Measurements from ENCODE around the gene FOXF1.
A peak's percentile ranks its signal among the peaks of the same experiment; 100 is the strongest.

The FOXF1 gene

GRCh38 chr16:86554599-86554916, 44.2 kb downstream of the FOXF1 start:
- H3K4me3 ChIP-seq (ENCODE audit: low read depth, low read length), result peak overlapping the region; percentile 95
- TF ChIP-seq, protein P1, sequence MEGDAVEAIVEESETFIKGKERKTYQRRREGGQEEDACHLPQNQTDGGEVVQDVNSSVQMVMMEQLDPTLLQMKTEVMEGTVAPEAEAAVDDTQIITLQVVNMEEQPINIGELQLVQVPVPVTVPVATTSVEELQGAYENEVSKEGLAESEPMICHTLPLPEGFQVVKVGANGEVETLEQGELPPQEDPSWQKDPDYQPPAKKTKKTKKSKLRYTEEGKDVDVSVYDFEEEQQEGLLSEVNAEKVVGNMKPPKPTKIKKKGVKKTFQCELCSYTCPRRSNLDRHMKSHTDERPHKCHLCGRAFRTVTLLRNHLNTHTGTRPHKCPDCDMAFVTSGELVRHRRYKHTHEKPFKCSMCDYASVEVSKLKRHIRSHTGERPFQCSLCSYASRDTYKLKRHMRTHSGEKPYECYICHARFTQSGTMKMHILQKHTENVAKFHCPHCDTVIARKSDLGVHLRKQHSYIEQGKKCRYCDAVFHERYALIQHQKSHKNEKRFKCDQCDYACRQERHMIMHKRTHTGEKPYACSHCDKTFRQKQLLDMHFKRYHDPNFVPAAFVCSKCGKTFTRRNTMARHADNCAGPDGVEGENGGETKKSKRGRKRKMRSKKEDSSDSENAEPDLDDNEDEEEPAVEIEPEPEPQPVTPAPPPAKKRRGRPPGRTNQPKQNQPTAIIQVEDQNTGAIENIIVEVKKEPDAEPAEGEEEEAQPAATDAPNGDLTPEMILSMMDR (IDR thresholded peaks at IDR 0.05; ENCODE audit: low read depth, low read length), result no peak

- TF ChIP-seq, protein P1 (IDR thresholded peaks at IDR 0.05; ENCODE audit: low read depth, low read length), result no peak
- H3K4me3 ChIP-seq (ENCODE audit: low read depth, low read length), result peak within 1 kb of the TSS; percentile 95
Measured at GRCh38 chr16:86554917-86555703, 44.8 kb downstream of the FOXF1 start, which contains the start of gene MTHFSD. MTHFSD (minus strand) TSS chr16:86555235; CDS start chr16:86555184, 51 bp downstream.

DNA sequence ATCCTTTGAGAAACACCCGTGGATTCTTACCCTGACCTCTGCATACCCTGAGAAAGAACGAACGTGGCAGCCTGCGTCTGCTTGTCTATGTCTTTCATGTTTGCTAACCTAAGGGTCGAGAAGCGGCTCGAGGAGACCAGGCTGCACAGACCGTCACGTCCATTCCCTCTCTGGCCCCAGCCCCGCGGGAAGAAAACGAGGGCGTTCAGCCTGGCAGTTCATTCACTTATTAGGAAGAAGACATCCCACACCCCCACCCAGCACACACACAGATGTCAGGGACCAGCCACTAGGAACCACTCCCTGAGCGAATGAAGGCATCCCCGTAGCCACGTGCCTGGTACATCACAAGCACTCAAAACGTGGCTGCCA, 45.4 kb downstream of the FOXF1 start:
- peak overlapping the region; percentile 95 for H3K4me3 ChIP-seq (ENCODE audit: low read depth, low read length)
- TF ChIP-seq, protein P1 (IDR thresholded peaks at IDR 0.05; ENCODE audit: low read depth, low read length), result no peak

DNA sequence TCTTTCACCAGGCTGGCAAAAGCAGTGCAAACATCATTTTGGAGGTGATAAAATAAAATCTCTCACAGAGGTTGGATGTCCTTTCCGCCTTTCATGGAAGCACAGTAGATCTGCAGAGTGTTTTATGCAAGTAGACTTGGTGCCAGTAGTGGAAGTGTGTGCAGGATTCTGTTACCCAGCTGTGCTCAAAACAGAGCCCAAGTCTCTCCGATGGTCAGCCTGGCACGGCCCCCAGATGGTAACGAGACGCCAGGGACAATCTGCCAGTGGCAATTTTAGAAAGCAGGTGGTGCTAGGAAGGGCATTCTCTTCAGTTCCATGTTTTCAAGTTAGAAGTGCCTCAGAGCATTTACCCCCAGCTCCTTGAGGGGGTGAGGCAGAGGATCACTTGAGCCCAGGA, 46.2 kb downstream of the FOXF1 start:
- TF ChIP-seq, protein P1 (IDR thresholded peaks at IDR 0.05; ENCODE audit: low read depth, low read length), result no peak
- H3K4me3 ChIP-seq (ENCODE audit: low read depth, low read length), result no peak overlapping the region

DNA sequence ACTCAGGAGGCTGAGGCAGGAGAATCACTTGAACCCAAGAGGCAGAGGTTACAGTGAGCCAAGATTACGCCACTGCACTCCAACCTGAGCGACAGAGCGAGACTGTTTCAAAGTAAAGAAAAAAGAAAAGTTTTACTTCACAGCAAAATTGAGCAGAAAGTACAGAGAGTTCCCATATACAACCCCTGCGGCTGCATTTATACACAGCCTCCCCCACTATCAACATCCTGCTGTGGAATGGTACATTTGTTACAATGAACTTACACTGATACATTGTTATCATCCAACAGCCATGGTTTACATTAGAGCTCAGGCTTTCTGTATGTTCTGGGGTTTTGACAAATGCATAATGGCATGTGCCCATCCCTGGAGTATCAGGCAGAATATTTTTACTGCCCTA, 47.3 kb downstream of the FOXF1 start:
- TF ChIP-seq, protein P1 (IDR thresholded peaks at IDR 0.05; ENCODE audit: low read depth, low read length), result no peak
- no peak overlapping the region for H3K4me3 ChIP-seq (ENCODE audit: low read depth, low read length)

DNA sequence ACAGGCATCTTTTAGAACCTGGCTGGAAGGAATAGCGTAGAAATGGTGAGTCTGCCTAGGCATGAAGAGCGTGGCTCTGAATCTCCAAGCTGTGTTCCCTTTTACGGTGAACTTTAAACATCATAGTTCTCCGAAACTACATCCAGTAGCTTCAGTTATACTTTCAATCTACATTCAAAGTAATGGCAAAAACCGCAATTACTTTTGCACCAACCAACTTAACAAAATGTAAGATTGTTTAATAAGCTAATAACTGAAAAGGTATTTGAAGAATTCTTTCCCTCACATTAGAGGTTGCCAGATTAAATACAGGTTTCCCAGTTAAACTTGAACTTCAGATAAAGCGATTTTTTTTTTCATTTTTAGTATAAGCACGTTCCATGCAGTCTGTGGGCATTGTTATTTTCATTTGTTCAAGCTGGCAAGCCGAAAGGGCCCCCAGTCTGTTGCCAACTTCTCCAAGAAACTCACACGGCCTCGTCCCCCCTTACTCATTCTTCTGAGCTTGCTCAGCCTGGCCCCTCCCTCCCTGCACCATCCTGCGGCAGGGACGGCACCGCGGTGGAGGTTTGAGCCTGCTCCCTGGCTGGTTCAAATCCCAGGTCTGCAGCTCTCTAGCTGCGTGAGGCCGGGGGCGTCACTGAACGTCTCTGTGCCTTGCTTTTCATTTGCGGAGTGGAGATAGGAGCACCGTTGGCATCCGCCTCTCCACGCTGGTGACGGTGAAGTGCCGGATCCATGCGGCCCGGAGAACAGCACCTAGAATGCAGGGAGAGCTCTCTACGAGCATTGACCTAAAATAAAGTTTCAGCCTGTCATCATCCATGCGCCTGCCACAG, 48.2 kb downstream of the FOXF1 start:
- TF ChIP-seq, protein P1 (IDR thresholded peaks at IDR 0.05; ENCODE audit: low read depth, low read length), result no peak
- no peak overlapping the region for H3K4me3 ChIP-seq (ENCODE audit: low read depth, low read length)

DNA sequence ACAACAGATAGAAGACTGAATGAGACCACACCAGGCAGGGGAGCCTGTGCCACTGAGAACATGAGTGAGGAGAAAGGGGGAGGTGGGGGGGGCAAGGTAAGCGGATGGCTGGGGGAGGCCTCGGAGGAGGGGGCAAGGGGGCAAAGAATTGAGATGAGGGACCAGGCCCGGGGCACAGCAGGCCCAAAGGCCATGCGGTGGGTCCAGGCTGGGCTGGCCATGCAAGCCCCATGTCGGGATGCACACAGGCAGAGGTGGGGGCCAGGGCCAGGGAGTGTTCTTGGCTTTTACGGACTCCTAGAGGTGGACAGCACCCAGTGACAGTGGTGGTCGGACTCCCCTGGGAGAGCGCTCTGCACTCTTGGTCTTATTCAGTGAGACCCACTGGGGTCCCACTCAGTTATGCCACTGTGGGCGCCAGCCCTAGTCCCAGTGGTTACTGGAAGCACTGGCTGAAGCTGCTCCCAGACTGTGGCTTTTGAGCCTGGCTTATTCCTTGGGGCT, 49.5 kb downstream of the FOXF1 start:
- no peak overlapping the region for H3K4me3 ChIP-seq (ENCODE audit: low read depth, low read length)
- TF ChIP-seq, protein P1 (IDR thresholded peaks at IDR 0.05; ENCODE audit: low read depth, low read length), result no peak
